ENCODE data around the gene ABCC11. TPM values are rescaled to one million over a fixed set of nuclear protein-coding genes. Genes with fewer than 3 reads are reported as not detected.

Gene ABCC11
- total and polyA plus RNA-seq, 2 of the 13 experiments (the other 11 are each of a cell fraction or from before 2014, with no cell fraction given) = 1.0 to 1.4 TPM

GRCh38 chr16:48156790-48157209 lies 90.5 kb downstream of the ABCC11 start (continued):
- no peak for TF ChIP-seq ZNF512 (CRISPR knock-in tag; IDR thresholded peaks at IDR 0.05)
- TF ChIP-seq HNF4G (IDR thresholded peaks at IDR 0.05; ENCODE audit: borderline replicate concordance, low read depth, low read length) = no peak
- TF ChIP-seq HNF4G (CRISPR knock-in tag; IDR thresholded peaks at IDR 0.05; ENCODE audit: borderline replicate concordance, low read depth) = no peak
- 0 out of 2 replicates have a peak, but pooled peaks have one; percentile 12 for TF ChIP-seq CEBPG (CRISPR knock-in tag; IDR thresholded peaks at IDR 0.05)
- TF ChIP-seq ZNF816 (CRISPR knock-in tag; IDR thresholded peaks at IDR 0.05; ENCODE audit: borderline replicate concordance) = 0 out of 2 replicates have a peak, but pooled peaks have one; percentile 38
- TF ChIP-seq ZNF605 (CRISPR knock-in tag; IDR thresholded peaks at IDR 0.05) = no peak
- no peak for TF ChIP-seq ZFP90 (CRISPR knock-in tag; IDR thresholded peaks at IDR 0.05; ENCODE audit: borderline replicate concordance)
- TF ChIP-seq CCAR2 (optimal IDR thresholded peaks at IDR 0.05; ENCODE audit: low read depth, low read length) = no peak
- TF ChIP-seq CREB1 (IDR thresholded peaks at IDR 0.05) = no peak
- no peak for TF ChIP-seq CREB1 (CRISPR knock-in tag; IDR thresholded peaks at IDR 0.05)
- TF ChIP-seq ZFP82 (CRISPR knock-in tag; IDR thresholded peaks at IDR 0.05; ENCODE audit: borderline replicate concordance) = no peak
- no peak for TF ChIP-seq REST (IDR thresholded peaks at IDR 0.05; ENCODE audit: borderline replicate concordance in 1 of 2, low read depth in 1 of 2, low read length in 2 of 2)
- TF ChIP-seq, protein P1, sequence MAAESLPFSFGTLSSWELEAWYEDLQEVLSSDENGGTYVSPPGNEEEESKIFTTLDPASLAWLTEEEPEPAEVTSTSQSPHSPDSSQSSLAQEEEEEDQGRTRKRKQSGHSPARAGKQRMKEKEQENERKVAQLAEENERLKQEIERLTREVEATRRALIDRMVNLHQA (CRISPR knock-in tag; IDR thresholded peaks at IDR 0.05) = no peak
- TF ChIP-seq EED (CRISPR knock-in tag; IDR thresholded peaks at IDR 0.05) = 0 out of 2 replicates have a peak, but pooled peaks have one; percentile 8
- TF ChIP-seq ZKSCAN5 (CRISPR knock-in tag; IDR thresholded peaks at IDR 0.05) = no peak
- no peak for TF ChIP-seq ZNF841 (CRISPR knock-in tag; IDR thresholded peaks at IDR 0.05; ENCODE audit: borderline replicate concordance)
- TF ChIP-seq IRF2 (CRISPR knock-in tag; IDR thresholded peaks at IDR 0.05) = 0 out of 2 replicates have a peak, but pooled peaks have one; percentile 43

Data from HepG2 (cell line).